Panc1 (cell line): ENCODE data around the gene TRPC4AP. TPM values are rescaled to one million over a fixed set of nuclear protein-coding genes. Genes with fewer than 3 reads are reported as not detected.

Experiments used
- ATAC-seq: fragments of 200-7000 bp; cut with Tn5 transposase; 2 replicates; pipeline ENCODE4 v1.9.1; 2020; ENCODE audit warnings: mild to moderate bottlenecking, moderate library complexity
- BruUV-seq: library from RNA; stranded (reverse); fragments of 400-500 nt; replicated peaks from 2 replicates; lab custom pipeline; 2021; lab: Mats Ljungman, UMichigan
- CTCF ChIA-PET: fragments of 300-600 bp; sonication (Branson Sonifier 250); formaldehyde crosslinking; loops from one replicate; lab custom pipeline; 2022; ENCODE audit warnings: antibody characterized with exemption; lab: Charles Lee
- POLR2A ChIA-PET: fragments of 300-600 bp; sonication (Branson Sonifier 250); formaldehyde crosslinking; loops from one replicate; lab custom pipeline; 2022; ENCODE audit warnings: antibody characterized with exemption; lab: Charles Lee
- DNase-seq: peaks from one replicate; pipeline ENCODE4 v3.0.0-alpha.2; 2010; ENCODE audit warnings: low read depth, low spot score
- H3K27ac ChIP-seq: 2 replicates; pipeline ENCODE4 v1.5.1; 2011; ENCODE audit warnings: mild to moderate bottlenecking, low read length, inconsistent platforms
- H3K27me3 ChIP-seq: fragments of 200-500 bp; sonication (Bioruptor generic); 2 replicates; pipeline ENCODE4 v1.6.0; 2014; ENCODE audit warnings: low read length, inconsistent platforms; ENCODE audit not compliant: control insufficient read depth, insufficient read depth
- H3K36me3 ChIP-seq: fragments of 200-500 bp; sonication (Bioruptor generic); 2 replicates; pipeline ENCODE4 v1.5.1; 2014; ENCODE audit warnings: inconsistent platforms, mild to moderate bottlenecking, low read length, moderate library complexity; ENCODE audit not compliant: control insufficient read depth, insufficient read depth
- H3K4me1 ChIP-seq: 2 replicates; pipeline ENCODE4 v1.5.1; 2011; ENCODE audit warnings: inconsistent platforms, mild to moderate bottlenecking, low read length, moderate library complexity; ENCODE audit not compliant: control insufficient read depth, insufficient read depth
- H3K4me3 ChIP-seq, 2 experiments: 2 replicates each; pipeline ENCODE4 v1.5.1; 2011 to 2012; ENCODE audit warnings: low read depth in 2 of 2, low read length in 2 of 2, mild to moderate bottlenecking in 2 of 2, inconsistent platforms in 1 of 2, moderate library complexity in 1 of 2
- H3K9me3 ChIP-seq: fragments of 200-500 bp; sonication (Bioruptor generic); 2 replicates; pipeline ENCODE4 v1.5.1; 2014; ENCODE audit warnings: low read depth, mild to moderate bottlenecking, inconsistent platforms, low read length, moderate library complexity; ENCODE audit not compliant: control insufficient read depth, insufficient read depth
- POLR2AphosphoS5 ChIP-seq: IDR thresholded peaks from 2 replicates; pipeline ENCODE4 v1.6.1; 2012; ENCODE audit warnings: mild to moderate bottlenecking, low read depth, low read length, moderate library complexity
- SIN3A ChIP-seq: IDR thresholded peaks from 2 replicates; pipeline ENCODE4 v1.6.1; 2012; ENCODE audit warnings: low read depth, mild to moderate bottlenecking, low read length, moderate library complexity, borderline replicate concordance; ENCODE audit not compliant: insufficient read depth
- TCF7L2 ChIP-seq: IDR thresholded peaks from 2 replicates; pipeline ENCODE4 v1.6.1; 2011; ENCODE audit warnings: mild to moderate bottlenecking, low read depth, low read length, inconsistent platforms
- in situ Hi-C: cut with HindIII; loops from 2 replicates; pipeline ENCODE4 v1.10.0; 2016; ENCODE audit warnings: low sequenced_read_pairs, low pct_unique_long_range_greater_than_20kb
- intact Hi-C: fragments of 100-400 bp; cut with micrococcal nuclease; formaldehyde crosslinking; loops from one replicate; pipeline ENCODE4 v1.10.0; 2022; ENCODE audit not compliant: unreplicated experiment
- total RNA-seq: library from RNA; stranded (reverse); gene quantifications from one replicate; pipeline ENCODE4 v1.2.1, GENCODE V29; 2021; ENCODE audit not compliant: unreplicated experiment
- TF ChIP-seq, protein P1 (sequence below), 2 experiments: IDR thresholded peaks; 2 replicates each; pipeline ENCODE4 v1.6.1; 2011 to 2012; ENCODE audit warnings: low read depth in 2 of 2, control low read depth in 1 of 2, low read length in 1 of 2, mild to moderate bottlenecking in 1 of 2, moderate library complexity in 1 of 2; ENCODE audit not compliant: insufficient read depth in 1 of 2
- TF ChIP-seq, protein P2 (sequence below): fragments of 450-650 bp; IDR thresholded peaks from 2 replicates; pipeline ENCODE4 v1.5.1; 2017; ENCODE audit warnings: mild to moderate bottlenecking

Gene TRPC4AP
- total RNA-seq, 1 experiment from 2014 or later: 48.4 TPM

DNA sequence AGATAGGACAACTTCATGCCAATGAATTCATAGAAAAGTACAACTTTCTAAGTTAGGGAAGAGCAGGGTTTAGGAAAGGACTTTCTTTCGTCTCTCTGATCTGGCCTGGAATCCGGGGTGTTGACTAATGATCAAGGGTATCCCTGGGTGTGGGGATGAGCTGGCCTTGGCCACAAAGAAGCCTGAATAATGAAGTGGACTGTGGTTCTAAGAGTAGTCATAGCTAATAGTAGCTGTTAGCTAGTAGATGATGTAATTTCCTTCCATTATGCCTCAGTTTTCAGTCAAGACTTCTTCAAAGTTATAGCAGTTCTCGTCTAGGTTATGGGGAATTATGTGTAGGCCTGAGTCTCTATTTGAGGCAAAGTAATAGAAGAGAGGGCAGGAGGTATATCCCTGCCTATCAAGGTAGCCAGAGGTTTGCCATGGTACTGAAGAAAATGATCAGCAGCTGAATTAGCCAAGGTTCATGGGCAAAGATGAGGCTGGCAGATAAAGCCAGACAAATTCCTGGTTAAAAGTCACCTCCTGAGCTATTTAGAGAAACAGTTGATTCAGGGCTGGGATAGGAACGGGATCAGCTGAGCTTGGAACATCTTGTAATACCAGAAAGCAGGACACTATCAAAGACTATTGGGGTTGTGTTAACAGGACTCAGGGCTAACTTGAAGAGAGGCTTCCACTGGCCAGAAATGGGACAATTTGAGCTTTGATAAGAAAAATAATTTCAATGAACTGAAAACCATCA lies 18.7 kb upstream of the TRPC4AP start:
- CTCF ChIA-PET: no interaction called here
- Histone ChIP-seq H3K36me3 (no peaks in the 10 kb centered on the region), H3K9me3 (no peaks in the 10 kb centered on the region), H3K4me3 (no peak overlapping the region), H3K27me3 (no peaks in the 10 kb centered on the region), H3K27ac (no peak overlapping the region), H3K4me1 (no peaks in the 10 kb centered on the region)
- no peak for ATAC-seq
- POLR2A ChIA-PET: no interaction called here
- no peak for DNase-seq
- in situ Hi-C loops: no loop called here
- intact Hi-C loops: no loop called here
- TF ChIP-seq TCF7L2 (no peak), SIN3A (no peak), POLR2AphosphoS5 (no peak)
- TF ChIP-seq, protein P1, sequence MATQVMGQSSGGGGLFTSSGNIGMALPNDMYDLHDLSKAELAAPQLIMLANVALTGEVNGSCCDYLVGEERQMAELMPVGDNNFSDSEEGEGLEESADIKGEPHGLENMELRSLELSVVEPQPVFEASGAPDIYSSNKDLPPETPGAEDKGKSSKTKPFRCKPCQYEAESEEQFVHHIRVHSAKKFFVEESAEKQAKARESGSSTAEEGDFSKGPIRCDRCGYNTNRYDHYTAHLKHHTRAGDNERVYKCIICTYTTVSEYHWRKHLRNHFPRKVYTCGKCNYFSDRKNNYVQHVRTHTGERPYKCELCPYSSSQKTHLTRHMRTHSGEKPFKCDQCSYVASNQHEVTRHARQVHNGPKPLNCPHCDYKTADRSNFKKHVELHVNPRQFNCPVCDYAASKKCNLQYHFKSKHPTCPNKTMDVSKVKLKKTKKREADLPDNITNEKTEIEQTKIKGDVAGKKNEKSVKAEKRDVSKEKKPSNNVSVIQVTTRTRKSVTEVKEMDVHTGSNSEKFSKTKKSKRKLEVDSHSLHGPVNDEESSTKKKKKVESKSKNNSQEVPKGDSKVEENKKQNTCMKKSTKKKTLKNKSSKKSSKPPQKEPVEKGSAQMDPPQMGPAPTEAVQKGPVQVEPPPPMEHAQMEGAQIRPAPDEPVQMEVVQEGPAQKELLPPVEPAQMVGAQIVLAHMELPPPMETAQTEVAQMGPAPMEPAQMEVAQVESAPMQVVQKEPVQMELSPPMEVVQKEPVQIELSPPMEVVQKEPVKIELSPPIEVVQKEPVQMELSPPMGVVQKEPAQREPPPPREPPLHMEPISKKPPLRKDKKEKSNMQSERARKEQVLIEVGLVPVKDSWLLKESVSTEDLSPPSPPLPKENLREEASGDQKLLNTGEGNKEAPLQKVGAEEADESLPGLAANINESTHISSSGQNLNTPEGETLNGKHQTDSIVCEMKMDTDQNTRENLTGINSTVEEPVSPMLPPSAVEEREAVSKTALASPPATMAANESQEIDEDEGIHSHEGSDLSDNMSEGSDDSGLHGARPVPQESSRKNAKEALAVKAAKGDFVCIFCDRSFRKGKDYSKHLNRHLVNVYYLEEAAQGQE (IDR thresholded peaks at IDR 0.05; ENCODE audit: insufficient read depth in 1 of 2, low read depth in 2 of 2, low read length in 1 of 2): no peak
- TF ChIP-seq, protein P2, sequence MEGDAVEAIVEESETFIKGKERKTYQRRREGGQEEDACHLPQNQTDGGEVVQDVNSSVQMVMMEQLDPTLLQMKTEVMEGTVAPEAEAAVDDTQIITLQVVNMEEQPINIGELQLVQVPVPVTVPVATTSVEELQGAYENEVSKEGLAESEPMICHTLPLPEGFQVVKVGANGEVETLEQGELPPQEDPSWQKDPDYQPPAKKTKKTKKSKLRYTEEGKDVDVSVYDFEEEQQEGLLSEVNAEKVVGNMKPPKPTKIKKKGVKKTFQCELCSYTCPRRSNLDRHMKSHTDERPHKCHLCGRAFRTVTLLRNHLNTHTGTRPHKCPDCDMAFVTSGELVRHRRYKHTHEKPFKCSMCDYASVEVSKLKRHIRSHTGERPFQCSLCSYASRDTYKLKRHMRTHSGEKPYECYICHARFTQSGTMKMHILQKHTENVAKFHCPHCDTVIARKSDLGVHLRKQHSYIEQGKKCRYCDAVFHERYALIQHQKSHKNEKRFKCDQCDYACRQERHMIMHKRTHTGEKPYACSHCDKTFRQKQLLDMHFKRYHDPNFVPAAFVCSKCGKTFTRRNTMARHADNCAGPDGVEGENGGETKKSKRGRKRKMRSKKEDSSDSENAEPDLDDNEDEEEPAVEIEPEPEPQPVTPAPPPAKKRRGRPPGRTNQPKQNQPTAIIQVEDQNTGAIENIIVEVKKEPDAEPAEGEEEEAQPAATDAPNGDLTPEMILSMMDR: no peak
- BruUV-seq: no TSS peak

DNA sequence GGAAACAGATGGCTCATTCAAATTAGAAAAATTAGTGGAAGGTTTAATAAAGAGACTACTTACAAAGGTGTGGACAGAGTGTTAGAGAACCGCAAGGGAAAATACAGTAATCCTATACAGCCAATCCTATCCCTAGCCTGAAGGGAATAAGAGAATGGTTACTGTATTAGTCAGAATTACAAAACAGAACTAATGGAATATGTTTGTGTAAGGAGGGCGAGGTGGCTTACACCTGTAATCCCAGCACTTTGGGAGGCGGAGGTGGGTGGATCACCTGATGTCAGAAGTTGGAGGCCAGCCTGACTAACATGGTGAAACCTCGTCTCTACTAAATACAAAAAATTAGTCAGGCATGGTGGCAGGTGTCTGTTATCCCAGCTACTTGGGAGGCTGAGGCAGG lies 16.3 kb upstream of the TRPC4AP start:
- POLR2A ChIA-PET: interaction anchor here (0.7 kb wide), 1 partner anchor 230 kb away, joined by 10 read pairs; no protein-coding TSS in a partner anchor
- TF ChIP-seq, protein P1 (IDR thresholded peaks at IDR 0.05; ENCODE audit: insufficient read depth in 1 of 2, low read depth in 2 of 2, low read length in 1 of 2): no peak
- TF ChIP-seq TCF7L2 (no peak), SIN3A (no peak), POLR2AphosphoS5 (no peak)
- TF ChIP-seq, protein P2: no peak
- no peak overlapping the region for H3K27ac ChIP-seq
- in situ Hi-C loops (no loop called here), intact Hi-C loops (no loop called here)
- no peaks in the 10 kb centered on the region for H3K4me1 ChIP-seq
- no peak overlapping the region for H3K4me3 ChIP-seq
- ATAC-seq (no peak), DNase-seq (no peak)
- CTCF ChIA-PET: no interaction called here
- H3K27me3 ChIP-seq: no peaks in the 10 kb centered on the region
- H3K9me3 ChIP-seq: no peaks in the 10 kb centered on the region
- H3K36me3 ChIP-seq: no peaks in the 10 kb centered on the region
- no TSS peak for BruUV-seq
